Upper lobe of right lung (tissue), 1 donor: ENCODE results near the gene CHD9NB. TPM values are rescaled to one million over a fixed set of nuclear protein-coding genes. Genes with fewer than 3 reads are reported as not detected.
A peak's percentile ranks its signal among the peaks of the same experiment; 100 is the strongest.

Experiments used
- ATAC-seq: fragments of 200-7000 bp; cut with Tn5 transposase; one replicate; pipeline ENCODE4 v1.9.1; 2020; ENCODE audit warnings: mild to moderate bottlenecking, moderate library complexity
- DNase-seq: peaks from one replicate; pipeline ENCODE4 v3.0.0-alpha.2; 2020
- H3K27ac ChIP-seq: fragments of 200-600 bp; one replicate; pipeline ENCODE4 v1.8.0; 2022
- H3K27me3 ChIP-seq: fragments of 200-600 bp; one replicate; pipeline ENCODE4 v1.8.0; 2022; ENCODE audit warnings: mild to moderate bottlenecking
- H3K36me3 ChIP-seq: fragments of 200-600 bp; one replicate; pipeline ENCODE4 v1.8.0; 2022
- H3K4me1 ChIP-seq: fragments of 200-600 bp; one replicate; pipeline ENCODE4 v1.8.0; 2022
- H3K4me3 ChIP-seq: fragments of 200-600 bp; one replicate; pipeline ENCODE4 v1.8.0; 2022; ENCODE audit warnings: mild to moderate bottlenecking
- H3K9me3 ChIP-seq: fragments of 200-600 bp; one replicate; pipeline ENCODE4 v1.8.0; 2022
- intact Hi-C: fragments of 100-400 bp; cut with DNase I; formaldehyde crosslinking; loops from one replicate; pipeline ENCODE4 v1.11.0; 2022
- total RNA-seq: library from RNA; stranded (reverse); fragmentation: NEBNext Ultra II Directional; extraction: Animal tissue kit (Norgen Biotek cat#: 25700); gene quantifications from one replicate; pipeline ENCODE4 v1.2.1, GENCODE V29; 2021
- TF ChIP-seq, protein P1 (sequence below): fragments of 200-600 bp; IDR thresholded peaks from one replicate; pipeline ENCODE4 v1.8.0; 2022; ENCODE audit warnings: antibody characterized with exemption
- donor health status: DM: no; HTN: yes; CAD: no; lungs with severe emphysema.

The CHD9NB gene
- total RNA-seq, 1 donor from 2014 or later = 1.1 TPM

DNA sequence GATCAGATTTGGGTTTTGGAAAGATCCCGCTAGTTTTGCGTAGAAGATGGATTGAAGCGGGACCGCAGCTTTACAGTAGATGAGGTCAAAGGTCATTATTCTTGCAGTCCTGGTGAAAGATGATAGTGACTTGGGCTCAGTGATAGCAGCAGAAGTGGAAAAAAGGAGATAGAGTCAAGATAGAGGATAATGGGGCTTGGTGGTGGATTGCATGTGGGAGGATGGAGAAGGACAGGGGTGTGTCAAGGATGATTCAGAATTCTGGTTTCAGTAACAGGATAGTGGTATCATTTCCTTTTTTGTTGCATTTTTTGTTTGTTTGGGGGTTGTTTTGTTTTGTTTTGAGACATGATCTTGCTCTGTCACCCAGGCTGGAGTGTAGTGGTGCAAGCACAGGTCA, 28.7 kb downstream of the CHD9NB start:
- Histone ChIP-seq H3K4me1 (no peaks in the 10 kb centered on the region), H3K36me3 (no peaks in the 10 kb centered on the region), H3K4me3 (no peak overlapping the region), H3K27me3 (no peaks in the 10 kb centered on the region), H3K27ac (no peak overlapping the region), H3K9me3 (no peaks in the 10 kb centered on the region)
- DNase-seq (no peak), ATAC-seq (no peak)
- TF ChIP-seq, protein P1, sequence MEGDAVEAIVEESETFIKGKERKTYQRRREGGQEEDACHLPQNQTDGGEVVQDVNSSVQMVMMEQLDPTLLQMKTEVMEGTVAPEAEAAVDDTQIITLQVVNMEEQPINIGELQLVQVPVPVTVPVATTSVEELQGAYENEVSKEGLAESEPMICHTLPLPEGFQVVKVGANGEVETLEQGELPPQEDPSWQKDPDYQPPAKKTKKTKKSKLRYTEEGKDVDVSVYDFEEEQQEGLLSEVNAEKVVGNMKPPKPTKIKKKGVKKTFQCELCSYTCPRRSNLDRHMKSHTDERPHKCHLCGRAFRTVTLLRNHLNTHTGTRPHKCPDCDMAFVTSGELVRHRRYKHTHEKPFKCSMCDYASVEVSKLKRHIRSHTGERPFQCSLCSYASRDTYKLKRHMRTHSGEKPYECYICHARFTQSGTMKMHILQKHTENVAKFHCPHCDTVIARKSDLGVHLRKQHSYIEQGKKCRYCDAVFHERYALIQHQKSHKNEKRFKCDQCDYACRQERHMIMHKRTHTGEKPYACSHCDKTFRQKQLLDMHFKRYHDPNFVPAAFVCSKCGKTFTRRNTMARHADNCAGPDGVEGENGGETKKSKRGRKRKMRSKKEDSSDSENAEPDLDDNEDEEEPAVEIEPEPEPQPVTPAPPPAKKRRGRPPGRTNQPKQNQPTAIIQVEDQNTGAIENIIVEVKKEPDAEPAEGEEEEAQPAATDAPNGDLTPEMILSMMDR = no peak
- intact Hi-C loops = no loop called here

DNA sequence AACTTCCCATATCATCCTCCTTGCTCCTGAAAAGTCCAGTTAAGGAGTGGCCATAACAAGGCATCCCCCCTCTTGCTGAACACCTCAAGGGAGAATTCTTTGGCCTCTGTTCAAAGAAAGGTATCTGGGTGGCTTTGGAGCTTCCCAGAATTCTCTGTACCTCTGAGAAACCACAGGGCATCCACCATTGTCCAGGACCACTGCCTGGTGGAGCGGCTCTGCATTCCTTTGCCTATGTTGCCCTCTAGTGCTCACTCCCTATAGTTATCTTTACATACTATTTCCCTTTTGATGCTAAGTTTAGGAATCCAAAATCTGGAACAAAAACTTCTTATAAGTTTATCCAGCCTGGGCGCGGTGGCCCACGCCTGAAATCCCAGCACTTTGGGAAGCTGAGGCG, 30.3 kb downstream of the CHD9NB start:
- ATAC-seq (peak; percentile 87), DNase-seq (no peak)
- intact Hi-C loops = no loop called here
- Histone ChIP-seq H3K27me3 (no peaks in the 10 kb centered on the region), H3K9me3 (no peaks in the 10 kb centered on the region), H3K27ac (no peak overlapping the region), H3K4me1 (no peaks in the 10 kb centered on the region), H3K36me3 (no peaks in the 10 kb centered on the region), H3K4me3 (no peak overlapping the region)
- TF ChIP-seq, protein P1 = peak; percentile 56

GRCh38 chr16:53018834-53019416, 33.8 kb downstream of the CHD9NB start:
- ATAC-seq (no peak), DNase-seq (no peak)
- TF ChIP-seq, protein P1 = no peak
- Histone ChIP-seq H3K27ac (no peak overlapping the region), H3K4me3 (no peak overlapping the region), H3K9me3 (no peaks in the 10 kb centered on the region), H3K27me3 (no peaks in the 10 kb centered on the region), H3K36me3 (no peaks in the 10 kb centered on the region), H3K4me1 (no peaks in the 10 kb centered on the region)
- intact Hi-C loops = no loop called here

DNA sequence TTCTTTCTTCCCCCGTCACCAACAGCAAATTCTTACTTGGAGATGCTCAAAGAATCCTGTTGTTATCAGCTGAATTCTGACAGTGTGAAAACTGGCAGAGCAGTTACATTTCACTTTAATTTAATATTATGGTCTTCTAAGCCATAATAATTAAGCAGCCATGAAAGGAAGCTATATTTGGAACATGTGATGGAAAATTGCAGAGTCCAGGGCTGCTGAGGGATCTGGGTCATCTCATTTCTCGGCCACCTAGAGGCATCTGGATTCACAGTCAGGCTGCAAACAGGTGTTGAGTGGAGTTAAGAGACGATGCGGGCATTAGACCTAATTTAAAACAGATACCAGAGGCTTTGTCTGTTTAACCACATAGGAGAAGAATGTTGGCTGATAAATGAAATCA, 38.4 kb downstream of the CHD9NB start:
- TF ChIP-seq, protein P1 = no peak
- no peaks in the 10 kb centered on the region for H3K9me3 ChIP-seq
- no peak overlapping the region for H3K27ac ChIP-seq
- DNase-seq (no peak), ATAC-seq (no peak)
- no peaks in the 10 kb centered on the region for H3K36me3 ChIP-seq
- H3K4me1 ChIP-seq = no peaks in the 10 kb centered on the region
- intact Hi-C loops = no loop called here
- H3K4me3 ChIP-seq = no peak overlapping the region
- no peaks in the 10 kb centered on the region for H3K27me3 ChIP-seq

- TF ChIP-seq, protein P1 = no peak
Measured at GRCh38 chr16:53007095-53007494, 45.6 kb downstream of the CHD9NB start.

GRCh38 chr16:52997922-52998321, 54.8 kb downstream of the CHD9NB start:
- no peak overlapping the region for H3K27ac ChIP-seq
- TF ChIP-seq, protein P1 = no peak
- DNase-seq = no peak
- intact Hi-C loops = no loop called here
- no peaks in the 10 kb centered on the region for H3K36me3 ChIP-seq
- H3K9me3 ChIP-seq = no peaks in the 10 kb centered on the region
- H3K27me3 ChIP-seq = no peaks in the 10 kb centered on the region
- H3K4me3 ChIP-seq = no peak overlapping the region
- no peaks in the 10 kb centered on the region for H3K4me1 ChIP-seq
- no peak for ATAC-seq

More at GRCh38 chr16:53007095-53007494, 45.6 kb downstream of the CHD9NB start:
- ATAC-seq (no peak), DNase-seq (no peak)
- H3K9me3 ChIP-seq = no peaks in the 10 kb centered on the region
- intact Hi-C loops = no loop called here
- H3K27ac ChIP-seq = no peak overlapping the region
- H3K4me3 ChIP-seq = no peak overlapping the region
- no peaks in the 10 kb centered on the region for H3K4me1 ChIP-seq
- H3K36me3 ChIP-seq = no peaks in the 10 kb centered on the region
- H3K27me3 ChIP-seq = no peaks in the 10 kb centered on the region
